Progenitor cell of endocrine pancreas (in vitro differentiated cells): ENCODE data around the gene FOSL1. TPM values are rescaled to one million over a fixed set of nuclear protein-coding genes. Genes with fewer than 3 reads are reported as not detected.

Source experiments
- DNase-seq: peaks from one replicate; pipeline ENCODE4 v3.0.0; 2021; ENCODE audit warnings: low spot score; ENCODE audit not compliant: unreplicated experiment
- H3K27ac Mint-ChIP-seq: 2 replicates; pipeline ENCODE4 v1.8.0; 2021; ENCODE audit warnings: mild to moderate bottlenecking, moderate library complexity, mixed read lengths
- H3K27me3 Mint-ChIP-seq: 2 replicates; pipeline ENCODE4 v1.8.0; 2021; ENCODE audit warnings: mixed read lengths
- H3K36me3 Mint-ChIP-seq: 2 replicates; pipeline ENCODE4 v1.8.0; 2022; ENCODE audit warnings: mixed read lengths; ENCODE audit not compliant: insufficient read depth
- H3K4me1 Mint-ChIP-seq: 2 replicates; pipeline ENCODE4 v1.8.0; 2021; ENCODE audit warnings: low read depth, mixed read lengths
- H3K4me3 Mint-ChIP-seq: 2 replicates; pipeline ENCODE4 v1.8.0; 2021; ENCODE audit warnings: low read depth, mild to moderate bottlenecking, moderate library complexity, mixed read lengths
- H3K9me3 Mint-ChIP-seq: 2 replicates; pipeline ENCODE4 v1.8.0; 2021; ENCODE audit warnings: low read depth, mixed read lengths
- CTCF ChIP-seq: fragments of 200-600 bp; sonication (generic); IDR thresholded peaks from one replicate; pipeline ENCODE4 v1.5.0; 2021; ENCODE audit warnings: antibody characterized with exemption, mild to moderate bottlenecking; ENCODE audit not compliant: unreplicated experiment
- total RNA-seq: library from RNA; stranded (reverse); gene quantifications from 2 replicates; pipeline ENCODE4 v1.2.1, GENCODE V29; 2021

Gene FOSL1
- total RNA-seq, 1 donor from 2014 or later = 1.7 TPM

DNA sequence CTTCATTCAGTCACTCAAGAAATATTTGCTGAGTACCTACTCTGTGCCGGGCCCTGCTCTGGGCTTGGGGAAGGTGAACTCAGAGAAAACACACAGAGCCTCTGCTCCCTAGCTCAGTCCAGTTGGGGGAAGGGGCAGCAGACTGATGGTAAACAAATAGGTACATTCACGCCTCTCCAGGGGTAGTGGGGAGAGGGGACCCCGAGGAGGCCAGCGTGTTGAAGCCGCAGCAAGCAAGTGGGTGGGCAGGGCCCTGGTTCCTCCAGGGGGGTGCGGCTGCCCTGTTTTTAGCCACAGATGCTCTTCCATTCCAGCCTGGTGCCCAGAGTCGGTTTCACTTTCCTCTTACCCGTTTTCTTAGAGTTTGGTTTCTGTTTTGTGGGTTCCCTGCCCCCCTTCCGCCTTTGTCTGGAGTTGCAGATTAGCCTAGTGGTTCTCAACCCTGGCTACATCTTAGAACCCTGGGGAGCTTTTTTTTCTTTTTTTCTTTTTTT, 27.8 kb upstream of the FOSL1 start:
- Mint-ChIP-seq H3K27me3 (no peaks in the 10 kb centered on the region), H3K36me3 (peaks cover 2% of the 10 kb centered on the region), H3K4me1 (no peaks in the 10 kb centered on the region), H3K4me3 (no peak overlapping the region), H3K27ac (no peak overlapping the region), H3K9me3 (no peaks in the 10 kb centered on the region)
- no peak for DNase-seq
- no peak for TF ChIP-seq CTCF

- H3K36me3 Mint-ChIP-seq = peaks cover 5% of the 10 kb centered on the region
- no peak overlapping the region for H3K4me3 Mint-ChIP-seq
- no peak overlapping the region for H3K27ac Mint-ChIP-seq
- H3K4me1 Mint-ChIP-seq = no peaks in the 10 kb centered on the region
- no peaks in the 10 kb centered on the region for H3K9me3 Mint-ChIP-seq
- DNase-seq = no peak
- H3K27me3 Mint-ChIP-seq = no peaks in the 10 kb centered on the region
- no peak for TF ChIP-seq CTCF
Measured at GRCh38 chr11:65925397-65925796, 25.2 kb upstream of the FOSL1 start.

- peaks cover 4% of the 10 kb centered on the region for H3K4me1 Mint-ChIP-seq
- H3K4me3 Mint-ChIP-seq = no peak overlapping the region
- no peak overlapping the region for H3K27ac Mint-ChIP-seq
- H3K27me3 Mint-ChIP-seq = no peaks in the 10 kb centered on the region
- TF ChIP-seq CTCF = no peak
- DNase-seq = no peak
- H3K9me3 Mint-ChIP-seq = no peaks in the 10 kb centered on the region
- peaks cover 5% of the 10 kb centered on the region for H3K36me3 Mint-ChIP-seq
Measured at GRCh38 chr11:65922565-65922964, 22.4 kb upstream of the FOSL1 start.

DNA sequence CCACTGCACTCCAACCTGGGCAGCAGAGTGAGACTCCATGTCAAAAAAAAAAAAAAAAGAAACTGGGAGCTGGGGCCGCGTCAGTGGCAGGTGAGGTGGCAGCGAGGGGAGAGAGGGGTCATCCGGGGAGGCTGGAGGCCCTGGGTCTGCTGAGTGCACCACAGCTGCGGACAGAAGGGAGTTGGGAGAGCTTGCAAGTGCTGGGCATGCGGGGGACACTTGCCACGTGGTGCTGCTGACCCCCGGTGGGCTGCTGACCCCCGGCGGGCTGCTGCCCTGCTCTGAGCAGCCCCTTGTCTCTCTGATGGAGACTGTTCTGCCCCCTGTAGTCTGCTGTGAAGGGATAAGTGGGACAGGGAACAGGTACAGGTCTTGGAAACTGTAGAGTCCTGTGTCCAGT, 21.7 kb upstream of the FOSL1 start:
- peaks cover 5% of the 10 kb centered on the region for H3K36me3 Mint-ChIP-seq
- no peak for DNase-seq
- no peak for TF ChIP-seq CTCF
- H3K4me1 Mint-ChIP-seq = peaks cover 4% of the 10 kb centered on the region
- H3K9me3 Mint-ChIP-seq = no peaks in the 10 kb centered on the region
- no peak overlapping the region for H3K4me3 Mint-ChIP-seq
- H3K27ac Mint-ChIP-seq = no peak overlapping the region
- no peaks in the 10 kb centered on the region for H3K27me3 Mint-ChIP-seq

GRCh38 chr11:65921033-65921555, 20.9 kb upstream of the FOSL1 start:
- Mint-ChIP-seq H3K27ac (no peak overlapping the region), H3K36me3 (peaks cover 5% of the 10 kb centered on the region), H3K4me1 (peaks cover 6% of the 10 kb centered on the region), H3K4me3 (peak overlapping the region; percentile 84), H3K27me3 (no peaks in the 10 kb centered on the region), H3K9me3 (no peaks in the 10 kb centered on the region)
- TF ChIP-seq CTCF = no peak
- DNase-seq = no peak
